GM19452 (cell line): ENCODE measurements around the gene R3HCC1L.

ENCODE experiments used
- ATAC-seq: cut with Tn5 transposase; IDR thresholded peaks from one replicate; pipeline ENCODE4 v1.9.1; 2021; ENCODE audit not compliant: unreplicated experiment

R3HCC1L gene

GRCh38 chr10:98270786-98271185, 136.3 kb downstream of the R3HCC1L start:
- no peak for ATAC-seq

DNA sequence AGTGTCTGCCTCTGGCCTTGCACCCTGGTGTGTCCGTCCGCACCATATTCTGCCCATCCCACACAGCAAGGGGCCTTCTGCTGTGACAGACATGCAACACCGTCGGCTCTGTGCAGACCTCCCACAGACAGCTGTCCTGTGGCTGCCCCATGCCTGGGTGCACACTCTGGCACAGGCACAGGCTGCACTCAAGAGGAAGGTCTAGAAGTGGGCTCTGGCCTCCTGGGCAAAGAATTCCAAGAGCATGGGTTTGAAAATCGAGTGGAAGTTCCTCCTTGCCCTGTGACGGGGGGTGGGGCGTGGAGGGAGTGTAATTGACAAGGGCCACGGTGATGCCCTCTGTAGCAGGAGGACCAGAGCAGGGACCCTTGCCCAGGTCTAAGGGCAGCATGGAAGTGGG, 137.8 kb downstream of the R3HCC1L start:
- ATAC-seq = no peak

DNA sequence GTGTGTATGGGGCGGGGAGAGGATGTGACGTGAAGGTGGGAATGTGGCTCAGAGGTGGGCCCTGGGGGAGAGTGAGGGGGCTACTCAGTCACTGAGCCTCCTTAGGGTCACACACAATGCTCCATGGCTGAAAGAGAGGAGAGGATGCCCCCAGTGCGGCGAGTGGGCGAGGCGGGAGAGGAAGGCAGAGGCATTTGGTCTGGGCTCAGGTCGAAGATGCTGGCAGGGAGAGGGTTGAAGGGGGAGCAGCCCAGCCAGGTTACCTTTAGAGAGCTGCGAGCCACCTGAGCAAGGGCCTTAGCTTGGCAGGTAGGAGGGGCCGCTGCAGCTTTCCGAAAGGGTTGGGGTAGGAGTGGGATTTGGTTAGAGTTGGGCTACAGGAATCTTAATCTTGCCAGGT, 138.2 kb downstream of the R3HCC1L start:
- no peak for ATAC-seq

DNA sequence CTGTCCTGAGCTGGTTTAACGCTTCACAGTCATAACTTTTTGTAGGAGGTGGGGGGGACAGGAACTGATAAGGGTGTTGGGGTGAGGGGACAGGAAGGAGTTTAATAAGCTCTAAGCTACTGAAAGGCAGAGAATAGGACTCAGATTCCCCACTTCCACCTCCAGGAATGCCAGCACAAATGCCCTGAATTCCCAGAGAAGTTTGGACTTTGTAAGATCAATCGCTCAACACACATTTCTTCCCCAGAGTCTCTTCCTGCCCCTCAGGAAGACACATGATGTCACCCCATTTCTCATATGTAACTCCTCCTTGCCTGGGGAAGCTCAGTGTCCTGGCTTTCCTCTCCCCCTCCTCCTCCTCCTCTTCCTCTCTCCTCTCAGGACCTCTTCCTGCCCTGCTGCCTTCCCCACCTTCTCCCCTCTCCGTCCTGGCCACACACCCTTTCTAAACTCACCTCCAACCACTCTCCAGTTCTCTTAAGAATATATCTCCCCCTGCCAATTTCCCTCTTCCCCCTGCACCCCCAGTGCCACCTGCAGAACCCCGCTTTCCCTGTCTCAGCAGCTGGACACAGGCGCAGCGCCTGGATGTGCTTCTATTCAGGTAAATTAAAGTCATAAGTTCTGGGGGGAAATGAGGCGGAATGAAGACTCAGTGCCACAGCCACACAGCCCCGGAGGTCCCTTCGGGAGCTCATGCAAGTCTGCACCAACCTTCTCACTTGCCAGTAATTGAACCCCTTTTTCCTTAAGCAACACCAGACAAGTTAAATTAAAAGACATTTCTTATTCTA, 138.8 kb downstream of the R3HCC1L start:
- ATAC-seq = no peak

- ATAC-seq = no peak
Observed at GRCh38 chr10:98274562-98274961, 140.1 kb downstream of the R3HCC1L start.

- ATAC-seq = no peak
Observed at GRCh38 chr10:98276311-98276710, 141.9 kb downstream of the R3HCC1L start.

GRCh38 chr10:98285416-98285815, 151.0 kb downstream of the R3HCC1L start:
- no peak for ATAC-seq

GRCh38 chr10:98286419-98286818, 152.0 kb downstream of the R3HCC1L start:
- ATAC-seq = no peak

DNA sequence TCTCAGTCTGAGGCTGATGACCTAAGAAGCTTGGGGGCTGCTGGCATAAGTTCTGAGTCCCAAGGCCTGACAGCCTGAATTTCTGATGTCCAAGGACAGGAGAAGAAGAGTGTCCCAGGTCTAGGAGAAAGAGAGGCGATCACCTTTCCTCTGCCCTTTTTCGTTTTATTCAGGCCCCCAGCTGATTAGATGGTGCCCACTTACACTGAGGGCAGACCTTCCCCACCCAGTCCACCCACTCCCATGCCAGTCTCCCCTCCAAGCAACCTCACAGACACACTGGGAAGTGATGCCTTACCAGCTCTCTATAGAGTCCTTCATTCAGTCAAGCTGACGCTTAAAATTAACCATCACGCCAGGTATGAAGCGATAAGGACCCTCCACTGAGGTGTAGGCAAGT, 152.9 kb downstream of the R3HCC1L start:
- ATAC-seq = no peak

- no peak for ATAC-seq
Observed at GRCh38 chr10:98289802-98290209, 155.3 kb downstream of the R3HCC1L start.

- no peak for ATAC-seq
Observed at GRCh38 chr10:98292971-98293370, 158.5 kb downstream of the R3HCC1L start.

- no peak for ATAC-seq
Observed at GRCh38 chr10:98293550-98294269, 159.3 kb downstream of the R3HCC1L start.

GRCh38 chr10:98294270-98294627, 159.8 kb downstream of the R3HCC1L start:
- ATAC-seq = no peak
